WTC11 (cell line): ENCODE data around the gene RGL1. TPM values are rescaled to one million over a fixed set of nuclear protein-coding genes. Genes with fewer than 3 reads are reported as not detected.
A peak's percentile ranks its signal among the peaks of the same experiment; 100 is the strongest.

Experiments
- ATAC-seq: fragments of 200-7000 bp; cut with Tn5 transposase; 2 replicates; pipeline ENCODE4 v1.10.0; 2021; ENCODE audit warnings: mild to moderate bottlenecking, moderate library complexity
- Bru-seq: library from RNA; stranded (reverse); fragments of 400-500 nt; gene quantifications from one replicate; lab custom pipeline; 2021; lab: Mats Ljungman, UMichigan
- CTCF ChIA-PET: fragments of 300-600 bp; sonication (Branson Sonifier 250); formaldehyde crosslinking; loops from one replicate; lab custom pipeline; 2021; ENCODE audit warnings: antibody characterized with exemption; lab: Charles Lee
- POLR2A ChIA-PET: fragments of 350-600 bp; sonication (Branson Sonifier 250); formaldehyde crosslinking; loops from one replicate; lab custom pipeline; 2021; ENCODE audit warnings: antibody characterized with exemption; lab: Charles Lee
- DNase-seq: peaks from one replicate; pipeline ENCODE4 v3.0.0; 2021; ENCODE audit warnings: low spot score
- H3K27ac Mint-ChIP-seq: 2 replicates; pipeline ENCODE4 v1.8.0; 2021; ENCODE audit warnings: mixed read lengths
- H3K27me3 Mint-ChIP-seq: 2 replicates; pipeline ENCODE4 v1.8.0; 2021; ENCODE audit warnings: low read depth, mild to moderate bottlenecking, moderate library complexity, mixed read lengths
- H3K36me3 Mint-ChIP-seq: 2 replicates; pipeline ENCODE4 v1.8.0; 2021; ENCODE audit warnings: mixed read lengths
- H3K4me1 Mint-ChIP-seq: 2 replicates; pipeline ENCODE4 v1.8.0; 2022; ENCODE audit warnings: mixed read lengths
- H3K4me3 Mint-ChIP-seq: 2 replicates; pipeline ENCODE4 v1.8.0; 2021; ENCODE audit warnings: mild to moderate bottlenecking, moderate library complexity, mixed read lengths
- H3K9me3 Mint-ChIP-seq: 2 replicates; pipeline ENCODE4 v1.8.0; 2021; ENCODE audit warnings: mixed read lengths
- AR ChIP-seq: fragments of 250-450 bp; sonication (Bioruptor Pico); IDR thresholded peaks from 2 replicates; pipeline ENCODE4 v1.9.0; 2021; ENCODE audit warnings: mild to moderate bottlenecking
- ATF6 ChIP-seq: sonication (generic); formaldehyde crosslinking; IDR thresholded peaks from 2 replicates; pipeline ENCODE4 v1.8.1; 2023; ENCODE audit warnings: mild to moderate bottlenecking, missing genetic modification reagents
- CREM ChIP-seq: sonication (generic); formaldehyde crosslinking; IDR thresholded peaks from 2 replicates; pipeline ENCODE4 v1.8.1; 2022; ENCODE audit warnings: mild to moderate bottlenecking, missing genetic modification reagents, moderate library complexity
- EMX1 ChIP-seq: fragments of 250-450 bp; sonication (Bioruptor Pico); IDR thresholded peaks from 2 replicates; pipeline ENCODE4 v1.8.0; 2021; ENCODE audit warnings: mild to moderate bottlenecking
- ERG ChIP-seq: fragments of 250-450 bp; sonication (Bioruptor Pico); IDR thresholded peaks from 2 replicates; pipeline ENCODE4 v1.8.0; 2021; ENCODE audit warnings: mild to moderate bottlenecking
- ESRRA ChIP-seq: sonication (generic); formaldehyde crosslinking; IDR thresholded peaks from 2 replicates; pipeline ENCODE4 v1.8.1; 2022; ENCODE audit warnings: mild to moderate bottlenecking, missing genetic modification reagents, borderline replicate concordance
- FOXK1 ChIP-seq: sonication (generic); formaldehyde crosslinking; IDR thresholded peaks from 2 replicates; pipeline ENCODE4 v1.8.0; 2022; ENCODE audit warnings: mild to moderate bottlenecking, moderate library complexity, missing genetic modification reagents
- FOXP1 ChIP-seq: sonication (generic); formaldehyde crosslinking; IDR thresholded peaks from 2 replicates; pipeline ENCODE4 v1.8.0; 2022; ENCODE audit warnings: missing genetic modification reagents, mild to moderate bottlenecking, moderate library complexity, borderline replicate concordance
- FOXP4 ChIP-seq: sonication (generic); formaldehyde crosslinking; IDR thresholded peaks from 2 replicates; pipeline ENCODE4 v1.8.0; 2022; ENCODE audit warnings: mild to moderate bottlenecking, missing genetic modification reagents
- KAT7 ChIP-seq: sonication (generic); formaldehyde crosslinking; IDR thresholded peaks from 2 replicates; pipeline ENCODE4 v1.8.1; 2023; ENCODE audit warnings: missing genetic modification reagents, mild to moderate bottlenecking, borderline replicate concordance
- NR1H2 ChIP-seq: sonication (generic); formaldehyde crosslinking; IDR thresholded peaks from 2 replicates; pipeline ENCODE4 v1.9.0; 2021; ENCODE audit warnings: mild to moderate bottlenecking, moderate library complexity, missing genetic modification reagents
- PREB ChIP-seq: sonication (generic); formaldehyde crosslinking; IDR thresholded peaks from 2 replicates; pipeline ENCODE4 v1.8.1; 2022; ENCODE audit warnings: mild to moderate bottlenecking, missing genetic modification reagents, moderate library complexity, borderline replicate concordance
- PRRX2 ChIP-seq: fragments of 250-450 bp; sonication (Bioruptor Pico); IDR thresholded peaks from 2 replicates; pipeline ENCODE4 v1.8.0; 2021; ENCODE audit warnings: mild to moderate bottlenecking
- RELA ChIP-seq: sonication (generic); formaldehyde crosslinking; IDR thresholded peaks from 2 replicates; pipeline ENCODE4 v1.8.1; 2022; ENCODE audit warnings: missing genetic modification reagents, mild to moderate bottlenecking, borderline replicate concordance
- RORB ChIP-seq: fragments of 250-450 bp; sonication (Bioruptor Pico); IDR thresholded peaks from 2 replicates; pipeline ENCODE4 v1.9.0; 2021; ENCODE audit warnings: mild to moderate bottlenecking
- SP1 ChIP-seq: sonication (generic); formaldehyde crosslinking; conservative IDR thresholded peaks from 2 replicates; pipeline ENCODE4 v1.8.1; 2022; ENCODE audit warnings: missing genetic modification reagents
- TP53 ChIP-seq: sonication (generic); formaldehyde crosslinking; IDR thresholded peaks from 2 replicates; pipeline ENCODE4 v1.8.1; 2023; ENCODE audit warnings: mild to moderate bottlenecking, missing genetic modification reagents
- ZNF138 ChIP-seq: sonication (generic); formaldehyde crosslinking; conservative IDR thresholded peaks from 2 replicates; pipeline ENCODE4 v1.8.1; 2022; ENCODE audit warnings: mild to moderate bottlenecking, moderate library complexity, missing genetic modification reagents
- ZNF219 ChIP-seq: sonication (generic); formaldehyde crosslinking; IDR thresholded peaks from 2 replicates; pipeline ENCODE4 v1.8.0; 2023; ENCODE audit warnings: missing genetic modification reagents, mild to moderate bottlenecking, borderline replicate concordance
- ZNF232 ChIP-seq: sonication (generic); formaldehyde crosslinking; IDR thresholded peaks from 2 replicates; pipeline ENCODE4 v1.8.0; 2022; ENCODE audit warnings: mild to moderate bottlenecking, missing genetic modification reagents
- ZNF423 ChIP-seq: fragments of 250-450 bp; sonication (Bioruptor Pico); IDR thresholded peaks from 2 replicates; pipeline ENCODE4 v2.1.2; 2022; ENCODE audit warnings: mild to moderate bottlenecking, moderate library complexity
- ZNF512 ChIP-seq: sonication (generic); formaldehyde crosslinking; IDR thresholded peaks from 2 replicates; pipeline ENCODE4 v1.8.1; 2022; ENCODE audit warnings: missing genetic modification reagents, borderline replicate concordance
- long read RNA-seq, 3 experiments: library from RNA in 1 of 3; library from capped mRNA in 1 of 3; library from polyadenylated mRNA in 1 of 3; unstranded in 2 of 3; stranded (forward) in 1 of 3; transcript quantifications; one replicate each; pipeline ENCODE4 v2.0.0, GENCODE V29; 2021
- total RNA-seq: library from RNA; stranded (reverse); gene quantifications from 3 replicates; pipeline ENCODE4 v1.2.3, GENCODE V29; 2021

Gene RGL1
- 1.3 to 1.5 TPM (median 1.3 TPM) in 3 replicates for total RNA-seq
- Bru-seq, nascent RNA: percentile 39 among the genes with signal in this experiment
- long read RNA-seq, experiment 1, full-length matches to known transcripts: 4 of 10 reads
- long read RNA-seq, experiment 1, partial matches to known transcripts: 3 of 10 reads
- long read RNA-seq, experiment 1, other reads (novel, unspliced or antisense): 3 of 10 reads
- long read RNA-seq, experiment 2, full-length matches to known transcripts: 1 of 4 reads
- long read RNA-seq, experiment 2, partial matches to known transcripts: 2 of 4 reads
- long read RNA-seq, experiment 2, other reads (novel, unspliced or antisense): 1 of 4 reads
- long read RNA-seq, experiment 3, partial matches to known transcripts: 0 of 3 reads
- long read RNA-seq, experiment 3, other reads (novel, unspliced or antisense): 3 of 3 reads

- Mint-ChIP-seq H3K9me3 (peaks cover 8% of the 10 kb centered on the region), H3K4me3 (peak within 1 kb of the TSS; percentile 91), H3K27ac (no peak within 1 kb of the TSS), H3K36me3 (no peaks in the 10 kb centered on the region), H3K27me3 (peaks cover 20% of the 10 kb centered on the region), H3K4me1 (peaks cover 29% of the 10 kb centered on the region)
- DNase-seq (peak; percentile 31), ATAC-seq (peak; percentile 59)
- TF ChIP-seq RELA (CRISPR knock-in tag) (no peak), ATF6 (CRISPR knock-in tag) (no peak), ESRRA (CRISPR knock-in tag) (no peak), CREM (CRISPR knock-in tag) (0 out of 2 replicates have a peak, but pooled peaks have one; percentile 38), FOXK1 (CRISPR knock-in tag) (no peak), PREB (CRISPR knock-in tag) (no peak), ERG (CRISPR knock-in tag) (no peak), TP53 (CRISPR knock-in tag) (peak; percentile 67; the same call in 1 of the 2 replicates), NR1H2 (no peak), SP1 (CRISPR knock-in tag) (0 out of 2 replicates have a peak, but pooled peaks have one; percentile 25), ZNF423 (CRISPR knock-in tag) (no peak), AR (CRISPR knock-in tag) (no peak), PRRX2 (CRISPR knock-in tag) (no peak), RORB (CRISPR knock-in tag) (no peak), ZNF512 (no peak), ZNF138 (no peak), ZNF232 (no peak), EMX1 (no peak), FOXP4 (peak; percentile 49; the same call in 1 of the 2 replicates), FOXP1 (CRISPR knock-in tag) (peak; percentile 71; the same call in 1 of the 2 replicates), KAT7 (CRISPR knock-in tag) (peak; percentile 23; the same call in 1 of the 2 replicates), ZNF219 (CRISPR knock-in tag) (no peak)
- POLR2A ChIA-PET: interaction anchor here (1.1 kb wide), 1 partner anchor 90 kb away, joined by 6 read pairs; no protein-coding TSS in a partner anchor
- CTCF ChIA-PET: interaction anchor here (0.8 to 1.4 kb wide), 4 partner anchors 87 to 150 kb away, joined by 3 to 9 read pairs (median 4); no protein-coding TSS in a partner anchor
Measured at GRCh38 chr1:183804916-183805841, at the start of gene RGL1. RGL1 (plus strand) TSS chr1:183805120; CDS start chr1:183805298, 178 bp downstream.
